Measurements from ENCODE around the gene AATK. TPM values are rescaled to one million over a fixed set of nuclear protein-coding genes. Genes with fewer than 3 reads are reported as not detected.

The AATK gene
- polyA plus RNA-seq, 1 donor (not counting 4 experiments of a cell fraction or from before 2014, with no cell fraction given): 0.16 TPM

DNA sequence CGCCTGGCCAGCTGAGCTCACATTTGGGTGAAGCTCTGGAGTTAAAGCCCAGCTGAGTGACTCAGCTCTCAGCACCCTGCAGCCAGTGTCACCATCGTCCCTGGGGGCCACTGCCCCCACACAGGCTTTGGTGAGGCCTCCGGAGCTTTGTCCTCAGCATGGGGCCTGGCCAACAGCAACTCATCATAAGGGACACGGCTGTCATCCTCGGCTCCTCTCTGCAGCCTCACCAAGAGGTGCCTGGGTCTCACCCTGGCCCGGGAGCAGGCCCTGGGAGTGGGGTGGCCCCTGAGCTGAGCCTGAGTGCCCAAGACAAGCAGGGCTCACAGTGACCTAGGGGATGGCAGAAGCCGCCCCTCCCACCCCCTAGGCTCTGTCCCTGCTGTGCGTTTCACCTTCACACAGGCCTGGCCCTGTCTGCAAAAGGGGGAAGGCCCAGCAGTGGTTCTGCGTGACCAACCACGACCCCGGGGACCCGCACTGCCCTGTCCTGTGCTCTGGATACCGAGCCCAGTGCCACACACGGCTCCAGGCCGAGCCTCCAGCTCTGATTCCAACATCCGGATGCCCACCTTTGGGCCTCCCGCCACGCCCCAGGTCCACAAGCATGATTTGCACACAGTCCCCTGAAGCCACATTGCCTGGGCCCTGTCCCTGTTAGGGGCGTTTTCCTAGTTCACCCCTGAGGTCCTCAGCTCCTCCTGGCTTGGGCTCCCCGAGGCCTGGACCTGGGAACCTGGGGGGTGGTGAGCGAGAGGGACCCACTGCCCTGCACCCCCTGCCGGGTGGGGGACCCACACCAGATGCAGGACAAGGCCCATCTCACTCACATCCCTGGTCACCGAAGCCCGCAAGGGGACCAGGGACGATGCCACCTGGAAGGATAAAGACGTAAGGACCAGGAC is 21.8 kb upstream of the AATK start:
- Histone ChIP-seq H3K9me1 (ENCODE audit: control insufficient read depth, extremely low read depth, insufficient read depth, low read length) (no peaks in the 10 kb centered on the region), H3K4me2 (ENCODE audit: control insufficient read depth, extremely low read depth, insufficient read depth, low read depth, low read length) (no peak overlapping the region), H3K27ac (ENCODE audit: control insufficient read depth, insufficient read depth, low read length) (no peak overlapping the region), H4K20me1 (ENCODE audit: control insufficient read depth, extremely low read depth, insufficient read depth, low read length) (no peaks in the 10 kb centered on the region), H3K4me3 (ENCODE audit: control insufficient read depth in 2 of 3, extremely low read depth in 1 of 3, insufficient read depth in 2 of 3, low read depth in 1 of 3, low read length in 3 of 3) (no peak overlapping the region), H3K9me3 (ENCODE audit: control insufficient read depth, low read depth, low read length) (no peaks in the 10 kb centered on the region), H3K79me2 (ENCODE audit: control insufficient read depth, insufficient read depth, low read length) (no peaks in the 10 kb centered on the region), H3K9ac (ENCODE audit: control insufficient read depth, extremely low read depth, insufficient read depth, low read length) (no peak overlapping the region), H3K36me3 (ENCODE audit: control insufficient read depth in 2 of 2, extremely low read depth in 1 of 2, insufficient read depth in 2 of 2, low read length in 2 of 2) (peaks cover 0 to 3% of the 10 kb centered on the region in 2 experiments), H3K27me3 (ENCODE audit: control insufficient read depth, extremely low read depth, insufficient read depth, low read length) (no peaks in the 10 kb centered on the region), H2AFZ (ENCODE audit: control insufficient read depth, low read length) (no peak overlapping the region), H3K4me1 (ENCODE audit: control insufficient read depth, extremely low read depth, insufficient read depth, low read length) (no peaks in the 10 kb centered on the region)
- TF ChIP-seq, protein P1, sequence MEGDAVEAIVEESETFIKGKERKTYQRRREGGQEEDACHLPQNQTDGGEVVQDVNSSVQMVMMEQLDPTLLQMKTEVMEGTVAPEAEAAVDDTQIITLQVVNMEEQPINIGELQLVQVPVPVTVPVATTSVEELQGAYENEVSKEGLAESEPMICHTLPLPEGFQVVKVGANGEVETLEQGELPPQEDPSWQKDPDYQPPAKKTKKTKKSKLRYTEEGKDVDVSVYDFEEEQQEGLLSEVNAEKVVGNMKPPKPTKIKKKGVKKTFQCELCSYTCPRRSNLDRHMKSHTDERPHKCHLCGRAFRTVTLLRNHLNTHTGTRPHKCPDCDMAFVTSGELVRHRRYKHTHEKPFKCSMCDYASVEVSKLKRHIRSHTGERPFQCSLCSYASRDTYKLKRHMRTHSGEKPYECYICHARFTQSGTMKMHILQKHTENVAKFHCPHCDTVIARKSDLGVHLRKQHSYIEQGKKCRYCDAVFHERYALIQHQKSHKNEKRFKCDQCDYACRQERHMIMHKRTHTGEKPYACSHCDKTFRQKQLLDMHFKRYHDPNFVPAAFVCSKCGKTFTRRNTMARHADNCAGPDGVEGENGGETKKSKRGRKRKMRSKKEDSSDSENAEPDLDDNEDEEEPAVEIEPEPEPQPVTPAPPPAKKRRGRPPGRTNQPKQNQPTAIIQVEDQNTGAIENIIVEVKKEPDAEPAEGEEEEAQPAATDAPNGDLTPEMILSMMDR (optimal IDR thresholded peaks at IDR 0.05 in 1 of 3, IDR thresholded peaks at IDR 0.05 in 1 of 3, conservative IDR thresholded peaks at IDR 0.05 in 1 of 3; ENCODE audit: extremely low read depth in 1 of 3, insufficient read depth in 2 of 3, low read length in 3 of 3): no peak
- no peak for TF ChIP-seq EZH2 (IDR thresholded peaks at IDR 0.05; ENCODE audit: low read length)
- DNase-seq (ENCODE audit: low read depth, low spot score) (no peak), FAIRE-seq (no peak)
- dilution Hi-C loops (cut with MboI; ENCODE audit: extremely low pct_ligation_motif_present, low sequenced_read_pairs): no loop called here

DNA sequence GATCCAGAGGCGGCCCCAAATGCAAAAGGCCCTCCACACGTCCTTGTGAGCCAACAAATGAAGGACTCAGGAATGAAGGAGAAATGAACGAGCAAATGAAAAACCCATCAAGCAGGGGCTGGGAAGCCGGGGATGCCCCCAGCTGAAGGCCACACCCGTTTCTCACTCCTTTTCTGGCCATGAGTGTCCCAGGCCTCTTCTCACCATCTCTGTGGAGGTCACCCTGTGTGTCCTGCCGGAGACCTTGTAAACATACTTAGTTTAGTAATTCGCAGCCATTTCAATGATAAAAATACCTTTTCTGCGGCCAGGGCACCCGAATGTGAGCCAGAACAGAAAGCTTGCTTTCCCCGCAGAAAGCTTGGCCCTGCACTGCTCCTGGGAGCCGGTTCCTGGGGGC is 21.1 kb upstream of the AATK start:
- dilution Hi-C loops (cut with MboI; ENCODE audit: extremely low pct_ligation_motif_present, low sequenced_read_pairs): no loop called here
- no peaks in the 10 kb centered on the region for H3K4me1 ChIP-seq (ENCODE audit: control insufficient read depth, extremely low read depth, insufficient read depth, low read length)
- TF ChIP-seq, protein P1 (optimal IDR thresholded peaks at IDR 0.05 in 1 of 3, IDR thresholded peaks at IDR 0.05 in 1 of 3, conservative IDR thresholded peaks at IDR 0.05 in 1 of 3; ENCODE audit: extremely low read depth in 1 of 3, insufficient read depth in 2 of 3, low read length in 3 of 3): no peak
- no peak for TF ChIP-seq EZH2 (IDR thresholded peaks at IDR 0.05; ENCODE audit: low read length)
- DNase-seq (ENCODE audit: low read depth, low spot score) (no peak), FAIRE-seq (no peak)
- H3K36me3 ChIP-seq (ENCODE audit: control insufficient read depth in 2 of 2, extremely low read depth in 1 of 2, insufficient read depth in 2 of 2, low read length in 2 of 2): peaks cover 0 to 3% of the 10 kb centered on the region in 2 experiments
- no peak overlapping the region for H2AFZ ChIP-seq (ENCODE audit: control insufficient read depth, low read length)
- H3K27me3 ChIP-seq (ENCODE audit: control insufficient read depth, extremely low read depth, insufficient read depth, low read length): no peaks in the 10 kb centered on the region
- no peaks in the 10 kb centered on the region for H4K20me1 ChIP-seq (ENCODE audit: control insufficient read depth, extremely low read depth, insufficient read depth, low read length)
- H3K4me2 ChIP-seq (ENCODE audit: control insufficient read depth, extremely low read depth, insufficient read depth, low read depth, low read length): no peak overlapping the region
- no peaks in the 10 kb centered on the region for H3K9me1 ChIP-seq (ENCODE audit: control insufficient read depth, extremely low read depth, insufficient read depth, low read length)
- H3K27ac ChIP-seq (ENCODE audit: control insufficient read depth, insufficient read depth, low read length): no peak overlapping the region
- H3K4me3 ChIP-seq (ENCODE audit: control insufficient read depth in 2 of 3, extremely low read depth in 1 of 3, insufficient read depth in 2 of 3, low read depth in 1 of 3, low read length in 3 of 3): no peak overlapping the region
- H3K79me2 ChIP-seq (ENCODE audit: control insufficient read depth, insufficient read depth, low read length): no peaks in the 10 kb centered on the region
- H3K9ac ChIP-seq (ENCODE audit: control insufficient read depth, extremely low read depth, insufficient read depth, low read length): no peak overlapping the region
- H3K9me3 ChIP-seq (ENCODE audit: control insufficient read depth, low read depth, low read length): no peaks in the 10 kb centered on the region

All from keratinocyte (primary cell).